HG02852 (cell line): ENCODE measurements around the gene MAK.
A peak's percentile ranks its signal among the peaks of the same experiment; 100 is the strongest.
"Not testable (repeated sequence)": the region's sequence is repeated elsewhere in the genome, so short reads cannot be mapped to it uniquely, and the experiment has no call there.

Experiments
- ATAC-seq: cut with Tn5 transposase; IDR thresholded peaks from one replicate; pipeline ENCODE4 v1.9.1; 2021; ENCODE audit warnings: mild to moderate bottlenecking, moderate library complexity; ENCODE audit not compliant: unreplicated experiment

The MAK gene

GRCh38 chr6:10792101-10792500 is 46.2 kb downstream of the MAK start:
- no peak for ATAC-seq

GRCh38 chr6:10791673-10792072 is 46.7 kb downstream of the MAK start:
- no peak for ATAC-seq

GRCh38 chr6:10779076-10779475 is 59.3 kb downstream of the MAK start:
- no peak for ATAC-seq

GRCh38 chr6:10778230-10778629 is 60.1 kb downstream of the MAK start:
- no peak for ATAC-seq

- ATAC-seq: no peak
Observed at GRCh38 chr6:10771371-10771894, 66.9 kb downstream of the MAK start.

GRCh38 chr6:10769419-10769818 is 68.9 kb downstream of the MAK start:
- no peak for ATAC-seq

GRCh38 chr6:10763006-10763405 is 75.3 kb downstream of the MAK start:
- ATAC-seq: no peak

- ATAC-seq: no peak
Observed at GRCh38 chr6:10759884-10760329, 78.4 kb downstream of the MAK start.

- peak; percentile 60 for ATAC-seq
Observed at GRCh38 chr6:10759312-10759839, 79.0 kb downstream of the MAK start.

- no peak for ATAC-seq
Observed at GRCh38 chr6:10756085-10756484, 82.3 kb downstream of the MAK start.

GRCh38 chr6:10751757-10752156 is 86.6 kb downstream of the MAK start:
- not testable (repeated sequence) for ATAC-seq

GRCh38 chr6:10750568-10750967 is 87.8 kb downstream of the MAK start:
- not testable (repeated sequence) for ATAC-seq

GRCh38 chr6:10749734-10750133 is 88.6 kb downstream of the MAK start:
- ATAC-seq: no peak

GRCh38 chr6:10747251-10747972 is 90.9 kb downstream of the MAK start, which contains the start of gene TMEM14B:
Gene TMEM14B (plus strand): TSS chr6:10747805. CDS start chr6:10749246, 1,441 bp downstream.
- peak; percentile 95 for ATAC-seq

GRCh38 chr6:10746915-10747250 is 91.5 kb downstream of the MAK start:
- ATAC-seq: no peak

GRCh38 chr6:10745116-10745515 is 93.2 kb downstream of the MAK start:
- ATAC-seq: no peak

- no peak for ATAC-seq
Observed at GRCh38 chr6:10743515-10743914, 94.8 kb downstream of the MAK start.

- ATAC-seq: no peak
Observed at GRCh38 chr6:10742251-10742650, 96.1 kb downstream of the MAK start.

GRCh38 chr6:10741643-10742042 is 96.7 kb downstream of the MAK start:
- not testable (repeated sequence) for ATAC-seq

- ATAC-seq: no peak
Observed at GRCh38 chr6:10740061-10740460, 98.3 kb downstream of the MAK start.

GRCh38 chr6:10736731-10737130 is 101.6 kb downstream of the MAK start:
- ATAC-seq: no peak

GRCh38 chr6:10733863-10734262 is 104.5 kb downstream of the MAK start:
- ATAC-seq: no peak
